ENCODE results near the gene NBDY. TPM values are rescaled to one million over a fixed set of nuclear protein-coding genes. Genes with fewer than 3 reads are reported as not detected.
"Not testable (repeated sequence)": the region's sequence is repeated elsewhere in the genome, so short reads cannot be mapped to it uniquely, and the experiment has no call there.

Gene NBDY
- total RNA-seq, 1 experiment from 2014 or later = 53.1 TPM

DNA sequence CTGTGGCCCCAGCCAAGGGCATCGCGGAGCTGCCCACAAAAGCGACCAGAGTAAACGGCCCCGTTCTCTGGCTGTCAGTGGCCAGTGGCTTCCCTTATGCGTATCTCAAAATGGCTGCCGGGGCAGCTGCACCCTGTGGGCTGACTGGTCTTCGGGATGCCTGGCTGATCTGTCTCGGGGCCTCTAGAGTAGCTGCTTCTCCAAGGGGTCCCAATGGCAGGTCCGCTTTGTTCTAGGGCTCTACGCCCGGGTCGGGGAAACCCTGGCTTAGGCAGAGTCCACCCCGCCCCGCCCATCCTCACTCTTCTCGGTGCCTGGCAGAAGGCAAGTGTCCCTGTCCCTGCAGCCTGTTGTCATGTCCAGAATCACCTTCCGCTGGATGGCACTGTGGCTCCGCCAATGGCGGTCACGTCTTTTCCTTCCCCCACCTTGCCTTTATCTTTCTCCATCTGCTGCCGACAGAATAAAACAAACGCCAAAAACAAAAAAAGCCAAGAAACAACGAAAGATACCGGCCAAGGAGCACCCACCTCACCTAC lies 44.5 kb downstream of the NBDY start:
- BruUV-seq (replicated peaks); H3K36me3 ChIP-seq (ENCODE audit: insufficient read depth, low read length, poor library complexity, severe bottlenecking); H3K4me1 ChIP-seq (ENCODE audit: insufficient read depth, low read length, poor library complexity, severe bottlenecking); intact Hi-C loops (cut with micrococcal nuclease; ENCODE audit: unreplicated experiment); H3K4me3 ChIP-seq (ENCODE audit: low read depth, low read length, poor library complexity, severe bottlenecking); H3K27me3 ChIP-seq (replicated peaks; ENCODE audit: insufficient read depth, low read depth, low read length, poor library complexity); H3K27ac ChIP-seq (ENCODE audit: low read depth, low read length, poor library complexity, severe bottlenecking); DNase-seq (ENCODE audit: low spot score); CTCF ChIA-PET; H3K9me3 ChIP-seq (ENCODE audit: low read depth, low read length, poor library complexity, severe bottlenecking); POLR2A ChIA-PET (ENCODE audit: low non-redundant PET): not testable (repeated sequence)

- H3K9me3 ChIP-seq (ENCODE audit: low read depth, low read length, poor library complexity, severe bottlenecking); BruUV-seq (replicated peaks); H3K27ac ChIP-seq (ENCODE audit: low read depth, low read length, poor library complexity, severe bottlenecking); CTCF ChIA-PET; H3K4me3 ChIP-seq (ENCODE audit: low read depth, low read length, poor library complexity, severe bottlenecking); DNase-seq (ENCODE audit: low spot score); intact Hi-C loops (cut with micrococcal nuclease; ENCODE audit: unreplicated experiment); POLR2A ChIA-PET (ENCODE audit: low non-redundant PET); H3K36me3 ChIP-seq (ENCODE audit: insufficient read depth, low read length, poor library complexity, severe bottlenecking); H3K4me1 ChIP-seq (ENCODE audit: insufficient read depth, low read length, poor library complexity, severe bottlenecking); H3K27me3 ChIP-seq (replicated peaks; ENCODE audit: insufficient read depth, low read depth, low read length, poor library complexity): not testable (repeated sequence)
Measured at GRCh38 chrX:56778099-56778923, 49.3 kb downstream of the NBDY start.

GRCh38 chrX:56778924-56779468 lies 50.0 kb downstream of the NBDY start:
- POLR2A ChIA-PET (ENCODE audit: low non-redundant PET); H3K27me3 ChIP-seq (replicated peaks; ENCODE audit: insufficient read depth, low read depth, low read length, poor library complexity); H3K4me1 ChIP-seq (ENCODE audit: insufficient read depth, low read length, poor library complexity, severe bottlenecking); H3K36me3 ChIP-seq (ENCODE audit: insufficient read depth, low read length, poor library complexity, severe bottlenecking); CTCF ChIA-PET; H3K4me3 ChIP-seq (ENCODE audit: low read depth, low read length, poor library complexity, severe bottlenecking); H3K9me3 ChIP-seq (ENCODE audit: low read depth, low read length, poor library complexity, severe bottlenecking); DNase-seq (ENCODE audit: low spot score); intact Hi-C loops (cut with micrococcal nuclease; ENCODE audit: unreplicated experiment); H3K27ac ChIP-seq (ENCODE audit: low read depth, low read length, poor library complexity, severe bottlenecking); BruUV-seq (replicated peaks): not testable (repeated sequence)

DNA sequence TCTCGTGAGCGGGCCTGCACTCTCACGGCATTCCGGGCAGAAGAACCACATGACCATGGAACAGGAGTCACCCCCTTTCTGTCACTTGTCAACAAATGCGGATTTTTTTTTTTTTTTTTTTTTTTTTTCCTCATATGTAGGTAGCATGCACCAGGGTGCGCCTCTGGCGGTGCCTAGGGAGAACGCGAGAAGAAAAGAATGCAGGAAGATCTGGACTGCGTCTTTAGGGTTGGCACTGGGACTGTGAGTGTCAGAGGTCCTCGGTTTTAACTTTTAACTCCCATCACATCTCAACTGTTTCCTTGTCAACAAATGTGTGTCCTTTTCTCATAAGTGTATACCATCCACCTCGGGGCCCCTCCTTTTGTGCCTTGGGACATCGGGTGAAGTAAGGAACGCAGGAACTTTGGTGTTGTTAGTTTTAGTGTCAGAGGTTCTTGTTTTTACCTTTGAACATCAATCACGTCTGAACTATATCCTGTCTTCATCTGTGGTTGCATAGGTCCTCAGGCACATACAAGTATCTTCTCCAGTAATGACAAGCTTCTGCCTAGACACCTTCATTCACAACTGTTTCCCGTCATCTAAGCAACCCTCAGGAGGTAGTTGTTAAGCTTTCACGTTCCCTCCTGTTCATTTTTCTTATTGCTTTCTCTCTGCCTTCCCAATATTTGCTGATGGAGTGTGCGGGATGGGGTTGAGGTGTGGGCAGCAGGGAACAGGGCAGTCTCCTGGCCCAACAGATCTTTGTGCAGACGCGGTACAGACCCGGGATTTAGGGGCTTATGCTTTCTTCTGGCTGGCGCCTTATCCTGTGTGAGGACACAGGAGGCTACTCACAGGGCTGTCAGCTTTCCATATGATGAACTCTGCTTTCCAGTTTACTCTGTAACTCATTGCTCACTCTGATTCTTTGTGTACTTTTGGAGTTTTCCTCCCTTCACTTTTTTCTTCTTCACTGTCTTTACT lies 51.9 kb downstream of the NBDY start:
- DNase-seq (ENCODE audit: low spot score); BruUV-seq (replicated peaks); H3K4me3 ChIP-seq (ENCODE audit: low read depth, low read length, poor library complexity, severe bottlenecking); H3K4me1 ChIP-seq (ENCODE audit: insufficient read depth, low read length, poor library complexity, severe bottlenecking); POLR2A ChIA-PET (ENCODE audit: low non-redundant PET); CTCF ChIA-PET; H3K27me3 ChIP-seq (replicated peaks; ENCODE audit: insufficient read depth, low read depth, low read length, poor library complexity); intact Hi-C loops (cut with micrococcal nuclease; ENCODE audit: unreplicated experiment); H3K36me3 ChIP-seq (ENCODE audit: insufficient read depth, low read length, poor library complexity, severe bottlenecking); H3K27ac ChIP-seq (ENCODE audit: low read depth, low read length, poor library complexity, severe bottlenecking); H3K9me3 ChIP-seq (ENCODE audit: low read depth, low read length, poor library complexity, severe bottlenecking): not testable (repeated sequence)

DNA sequence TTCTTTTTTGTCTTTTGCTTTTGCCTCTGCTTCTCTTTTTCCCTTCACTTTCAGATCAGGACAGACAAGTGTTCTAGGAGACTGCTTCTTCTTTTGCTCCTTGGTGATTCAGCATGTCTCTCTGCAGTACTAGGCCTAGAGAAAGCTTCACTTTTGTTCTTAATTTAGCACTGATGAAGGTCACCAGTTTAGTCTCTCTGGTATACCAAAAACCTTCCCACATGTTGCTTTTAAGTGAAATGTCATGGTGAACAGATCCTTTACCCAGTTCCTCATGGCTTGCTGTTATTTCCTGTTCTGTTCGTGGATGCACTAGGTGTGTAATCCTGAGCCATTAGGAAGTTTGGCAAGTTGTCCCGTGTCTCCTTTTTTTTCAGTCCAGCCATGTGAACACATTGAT lies 53.3 kb downstream of the NBDY start:
- CTCF ChIA-PET = no interaction called here
- TF ChIP-seq, protein P1, sequence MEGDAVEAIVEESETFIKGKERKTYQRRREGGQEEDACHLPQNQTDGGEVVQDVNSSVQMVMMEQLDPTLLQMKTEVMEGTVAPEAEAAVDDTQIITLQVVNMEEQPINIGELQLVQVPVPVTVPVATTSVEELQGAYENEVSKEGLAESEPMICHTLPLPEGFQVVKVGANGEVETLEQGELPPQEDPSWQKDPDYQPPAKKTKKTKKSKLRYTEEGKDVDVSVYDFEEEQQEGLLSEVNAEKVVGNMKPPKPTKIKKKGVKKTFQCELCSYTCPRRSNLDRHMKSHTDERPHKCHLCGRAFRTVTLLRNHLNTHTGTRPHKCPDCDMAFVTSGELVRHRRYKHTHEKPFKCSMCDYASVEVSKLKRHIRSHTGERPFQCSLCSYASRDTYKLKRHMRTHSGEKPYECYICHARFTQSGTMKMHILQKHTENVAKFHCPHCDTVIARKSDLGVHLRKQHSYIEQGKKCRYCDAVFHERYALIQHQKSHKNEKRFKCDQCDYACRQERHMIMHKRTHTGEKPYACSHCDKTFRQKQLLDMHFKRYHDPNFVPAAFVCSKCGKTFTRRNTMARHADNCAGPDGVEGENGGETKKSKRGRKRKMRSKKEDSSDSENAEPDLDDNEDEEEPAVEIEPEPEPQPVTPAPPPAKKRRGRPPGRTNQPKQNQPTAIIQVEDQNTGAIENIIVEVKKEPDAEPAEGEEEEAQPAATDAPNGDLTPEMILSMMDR (conservative IDR thresholded peaks at IDR 0.05; ENCODE audit: low read depth, low read length) = no peak
- no peak for TF ChIP-seq EZH2 (IDR thresholded peaks at IDR 0.05; ENCODE audit: borderline replicate concordance, low read depth, low read length, poor library complexity, severe bottlenecking)
- no peaks in the 10 kb centered on the region for H3K4me1 ChIP-seq (ENCODE audit: insufficient read depth, low read length, poor library complexity, severe bottlenecking)
- intact Hi-C loops (cut with micrococcal nuclease; ENCODE audit: unreplicated experiment) = no loop called here
- H3K27ac ChIP-seq (ENCODE audit: low read depth, low read length, poor library complexity, severe bottlenecking) = no peak overlapping the region
- H3K4me3 ChIP-seq (ENCODE audit: low read depth, low read length, poor library complexity, severe bottlenecking) = no peak overlapping the region
- BruUV-seq (replicated peaks) = no TSS peak
- H3K9me3 ChIP-seq (ENCODE audit: low read depth, low read length, poor library complexity, severe bottlenecking) = no peaks in the 10 kb centered on the region
- H3K36me3 ChIP-seq (ENCODE audit: insufficient read depth, low read length, poor library complexity, severe bottlenecking) = no peaks in the 10 kb centered on the region
- no peak for DNase-seq (ENCODE audit: low spot score)
- no peaks in the 10 kb centered on the region for H3K27me3 ChIP-seq (replicated peaks; ENCODE audit: insufficient read depth, low read depth, low read length, poor library complexity)
- POLR2A ChIA-PET (ENCODE audit: low non-redundant PET) = no interaction called here

Data from A673 (cell line).